ENCODE measurements around the gene SLC39A1. TPM values are rescaled to one million over a fixed set of nuclear protein-coding genes. Genes with fewer than 3 reads are reported as not detected.
A peak's percentile ranks its signal among the peaks of the same experiment; 100 is the strongest.

SLC39A1 gene
- total and polyA plus RNA-seq, 2 of the 4 experiments (the other 2 are of a cell fraction), result 89.1 to 97.7 TPM

- H3K79me1 ChIP-seq (ENCODE audit: low read depth in 1 of 2, low read length in 2 of 2), result peaks cover 8 to 50% of the 10 kb centered on the region in 2 experiments; a peak in 3 of 4 replicates
- WGBS, 2 experiments (ENCODE audit: extremely low coverage in 2 of 2, insufficient read length in 1 of 2), result 0% methylated on average over 16 of the region's 53 CpGs; no CpG with 5 or more reads in 1 of the 2 experiments
- peak within 1 kb of the TSS; percentile 93 to 96 for H4K8ac ChIP-seq (ENCODE audit: low read depth in 2 of 2, low read length in 2 of 2)
- in situ Hi-C loops (cut with MboI; ENCODE audit: low sequenced_read_pairs) (no loop called here), dilution Hi-C loops (cut with HindIII; ENCODE audit: low sequenced_read_pairs, unreplicated experiment) (loop anchor here (25.0 kb wide), 1 partner anchor 111 kb away; no protein-coding TSS in a partner anchor), intact Hi-C loops (cut with micrococcal nuclease) (loop anchor here (5.0 to 10.0 kb wide), 2 partner anchors 41 to 128 kb away; no protein-coding TSS in a partner anchor)
- H3K4me2 ChIP-seq (ENCODE audit: low read depth, low read length), result peak within 1 kb of the TSS; percentile 82
- H2BK5ac ChIP-seq (ENCODE audit: low read depth, low read length, poor library complexity, severe bottlenecking), result peak within 1 kb of the TSS; percentile 74
- peak within 1 kb of the TSS; percentile 94 for H2AFZ ChIP-seq (replicated peaks; ENCODE audit: low read length, poor library complexity)
- peak within 1 kb of the TSS; percentile 36 for H2BK120ac ChIP-seq (ENCODE audit: low read depth, low read length)
- H4K5ac ChIP-seq (ENCODE audit: low read depth, low read length), result peak within 1 kb of the TSS; percentile 81
- H3K14ac ChIP-seq (replicated peaks; ENCODE audit: low read depth, low read length), result peak within 1 kb of the TSS; percentile 97
- H4K91ac ChIP-seq (ENCODE audit: insufficient read depth, low read depth, low read length), result peak within 1 kb of the TSS; percentile 86
- H3K9ac ChIP-seq (ENCODE audit: low read depth, low read length), result peak within 1 kb of the TSS; percentile 92
- H3K36me3 ChIP-seq (ENCODE audit: control insufficient read depth, insufficient read depth, low read length), result no peaks in the 10 kb centered on the region
- peak within 1 kb of the TSS; percentile 97 for H2AK9ac ChIP-seq (replicated peaks; ENCODE audit: low read depth, low read length, poor library complexity)
- H3K9me3 ChIP-seq (ENCODE audit: control insufficient read depth, insufficient read depth, low read length), result no peaks in the 10 kb centered on the region
- ATAC-seq (ENCODE audit: low read depth) (peak; percentile 98), DNase-seq (peak; percentile 100)
- H3K27ac ChIP-seq (ENCODE audit: insufficient read depth, low read length), result peak within 1 kb of the TSS; percentile 83
- peak within 1 kb of the TSS; percentile 89 for H3K4me3 ChIP-seq (ENCODE audit: insufficient read depth, low read depth, low read length)
- peak within 1 kb of the TSS; percentile 16; the same call in 1 of the 2 replicates for H2BK20ac ChIP-seq (ENCODE audit: low read depth, low read length)
- H3K56ac ChIP-seq (ENCODE audit: extremely low read depth, insufficient read depth, low read length), result peak within 1 kb of the TSS; percentile 89
- ChIA-PET CTCF (no interaction called here), POLR2A (ENCODE audit: unreplicated experiment) (interaction anchor here (0.6 to 0.7 kb wide), 2 partner anchors 44 to 138 kb away, joined by 3 to 14 read pairs; partner anchors contain the start of gene CREB3L4)
- peak within 1 kb of the TSS; percentile 63 for H2AK5ac ChIP-seq (ENCODE audit: low read depth, low read length)
- H3K4me1 ChIP-seq (ENCODE audit: control insufficient read depth, insufficient read depth, low read length), result peaks cover 11% of the 10 kb centered on the region
- H3K18ac ChIP-seq (ENCODE audit: low read depth, low read length), result peak within 1 kb of the TSS; percentile 40
- H3K23ac ChIP-seq (ENCODE audit: low read depth, low read length), result peak within 1 kb of the TSS; percentile 94
- H4K20me1 ChIP-seq (ENCODE audit: insufficient read depth, low read length), result peaks cover 38% of the 10 kb centered on the region
- peak within 1 kb of the TSS; percentile 93 for H3K4ac ChIP-seq (ENCODE audit: low read depth, low read length)
- no peaks in the 10 kb centered on the region for H3K27me3 ChIP-seq (ENCODE audit: control insufficient read depth, insufficient read depth, low read length)
- peaks cover 9% of the 10 kb centered on the region; the same call in 1 of the 2 replicates for H3K9me1 ChIP-seq (ENCODE audit: insufficient read depth, low read length)
- BruUV-seq (replicated peaks), result no TSS peak
- H2BK15ac ChIP-seq (ENCODE audit: low read depth, low read length), result peak within 1 kb of the TSS; percentile 80; the same call in 1 of the 3 replicates
- TF ChIP-seq FOS (IDR thresholded peaks at IDR 0.05; ENCODE audit: low read depth, low read length) (peak; percentile 76), RFX5 (IDR thresholded peaks at IDR 0.05; ENCODE audit: low read depth, low read length) (no peak; the same call in 1 of the 2 replicates), BHLHE40 (IDR thresholded peaks at IDR 0.05; ENCODE audit: low read depth, low read length) (no peak), MAZ (IDR thresholded peaks at IDR 0.05; ENCODE audit: borderline replicate concordance, low read depth, low read length) (peak; percentile 80; the same call in 1 of the 2 replicates), POLR2A (IDR thresholded peaks at IDR 0.05; ENCODE audit: low read depth, low read length) (peak; percentile 53), CHD1 (IDR thresholded peaks at IDR 0.05; ENCODE audit: low read depth, low read length) (no peak), NFE2L2 (IDR thresholded peaks at IDR 0.05; ENCODE audit: low read depth, low read length) (no peak), SMC3 (IDR thresholded peaks at IDR 0.05; ENCODE audit: low read depth, low read length) (no peak), CEBPB (IDR thresholded peaks at IDR 0.05; ENCODE audit: low read depth, low read length) (no peak)
- TF ChIP-seq, protein P1, sequence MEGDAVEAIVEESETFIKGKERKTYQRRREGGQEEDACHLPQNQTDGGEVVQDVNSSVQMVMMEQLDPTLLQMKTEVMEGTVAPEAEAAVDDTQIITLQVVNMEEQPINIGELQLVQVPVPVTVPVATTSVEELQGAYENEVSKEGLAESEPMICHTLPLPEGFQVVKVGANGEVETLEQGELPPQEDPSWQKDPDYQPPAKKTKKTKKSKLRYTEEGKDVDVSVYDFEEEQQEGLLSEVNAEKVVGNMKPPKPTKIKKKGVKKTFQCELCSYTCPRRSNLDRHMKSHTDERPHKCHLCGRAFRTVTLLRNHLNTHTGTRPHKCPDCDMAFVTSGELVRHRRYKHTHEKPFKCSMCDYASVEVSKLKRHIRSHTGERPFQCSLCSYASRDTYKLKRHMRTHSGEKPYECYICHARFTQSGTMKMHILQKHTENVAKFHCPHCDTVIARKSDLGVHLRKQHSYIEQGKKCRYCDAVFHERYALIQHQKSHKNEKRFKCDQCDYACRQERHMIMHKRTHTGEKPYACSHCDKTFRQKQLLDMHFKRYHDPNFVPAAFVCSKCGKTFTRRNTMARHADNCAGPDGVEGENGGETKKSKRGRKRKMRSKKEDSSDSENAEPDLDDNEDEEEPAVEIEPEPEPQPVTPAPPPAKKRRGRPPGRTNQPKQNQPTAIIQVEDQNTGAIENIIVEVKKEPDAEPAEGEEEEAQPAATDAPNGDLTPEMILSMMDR (conservative IDR thresholded peaks at IDR 0.05; ENCODE audit: low read depth, low read length), result no peak
- TF ChIP-seq, protein P2, sequence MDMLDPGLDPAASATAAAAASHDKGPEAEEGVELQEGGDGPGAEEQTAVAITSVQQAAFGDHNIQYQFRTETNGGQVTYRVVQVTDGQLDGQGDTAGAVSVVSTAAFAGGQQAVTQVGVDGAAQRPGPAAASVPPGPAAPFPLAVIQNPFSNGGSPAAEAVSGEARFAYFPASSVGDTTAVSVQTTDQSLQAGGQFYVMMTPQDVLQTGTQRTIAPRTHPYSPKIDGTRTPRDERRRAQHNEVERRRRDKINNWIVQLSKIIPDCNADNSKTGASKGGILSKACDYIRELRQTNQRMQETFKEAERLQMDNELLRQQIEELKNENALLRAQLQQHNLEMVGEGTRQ (IDR thresholded peaks at IDR 0.05; ENCODE audit: low read depth, low read length), result 0 out of 2 replicates have a peak, but pooled peaks have one; percentile 28
- TF ChIP-seq, protein P3, sequence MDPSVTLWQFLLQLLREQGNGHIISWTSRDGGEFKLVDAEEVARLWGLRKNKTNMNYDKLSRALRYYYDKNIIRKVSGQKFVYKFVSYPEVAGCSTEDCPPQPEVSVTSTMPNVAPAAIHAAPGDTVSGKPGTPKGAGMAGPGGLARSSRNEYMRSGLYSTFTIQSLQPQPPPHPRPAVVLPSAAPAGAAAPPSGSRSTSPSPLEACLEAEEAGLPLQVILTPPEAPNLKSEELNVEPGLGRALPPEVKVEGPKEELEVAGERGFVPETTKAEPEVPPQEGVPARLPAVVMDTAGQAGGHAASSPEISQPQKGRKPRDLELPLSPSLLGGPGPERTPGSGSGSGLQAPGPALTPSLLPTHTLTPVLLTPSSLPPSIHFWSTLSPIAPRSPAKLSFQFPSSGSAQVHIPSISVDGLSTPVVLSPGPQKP (IDR thresholded peaks at IDR 0.05; ENCODE audit: borderline replicate concordance, low read depth, low read length), result no peak
Measured at GRCh38 chr1:153922972-153923925, 40.1 kb downstream of the SLC39A1 start, which contains the start of gene GATAD2B. Gene GATAD2B (minus strand): TSS chr1:153922972. CDS start chr1:153828347, 94,625 bp downstream.
